ENCODE measurements around the gene PLD4.
"Not testable (repeated sequence)": the region's sequence is repeated elsewhere in the genome, so short reads cannot be mapped to it uniquely, and the experiment has no call there.

PLD4 gene

GRCh38 chr14:104950021-104950420 lies 25.3 kb downstream of the PLD4 start:
- ATAC-seq (replicated peaks): no peak
- H3K36me3 Mint-ChIP-seq (ENCODE audit: insufficient read depth): no peaks in the 10 kb centered on the region
- no peak overlapping the region for H3K4me3 Mint-ChIP-seq
- H3K4me1 Mint-ChIP-seq (ENCODE audit: low read depth in 2 of 2): no peaks in the 10 kb centered on the region
- peaks cover 19 to 22% of the 10 kb centered on the region in 2 donors for H3K27me3 Mint-ChIP-seq
- no peaks in the 10 kb centered on the region for H3K9me3 Mint-ChIP-seq
- DNase-seq: no peak
- no peak overlapping the region for H3K27ac Mint-ChIP-seq

GRCh38 chr14:104950701-104951100 lies 26.0 kb downstream of the PLD4 start:
- not testable (repeated sequence) for H3K9me3 Mint-ChIP-seq; H3K36me3 Mint-ChIP-seq (ENCODE audit: insufficient read depth); H3K4me1 Mint-ChIP-seq (ENCODE audit: low read depth in 2 of 2); ATAC-seq (replicated peaks); H3K27ac Mint-ChIP-seq; DNase-seq; H3K4me3 Mint-ChIP-seq
- peaks cover 20 to 29% of the 10 kb centered on the region in 2 donors for H3K27me3 Mint-ChIP-seq

- H3K27ac Mint-ChIP-seq; H3K4me3 Mint-ChIP-seq; H3K9me3 Mint-ChIP-seq; H3K36me3 Mint-ChIP-seq (ENCODE audit: insufficient read depth); DNase-seq; H3K4me1 Mint-ChIP-seq (ENCODE audit: low read depth in 2 of 2); ATAC-seq (replicated peaks): not testable (repeated sequence)
- peaks cover 28 to 42% of the 10 kb centered on the region in 2 donors for H3K27me3 Mint-ChIP-seq
Measured at GRCh38 chr14:104951863-104952657, 27.4 kb downstream of the PLD4 start.

- Mint-ChIP-seq H3K9me3 (no peaks in the 10 kb centered on the region), H3K27me3 (peaks cover 36 to 53% of the 10 kb centered on the region in 2 donors), H3K36me3 (ENCODE audit: insufficient read depth) (no peaks in the 10 kb centered on the region), H3K4me1 (ENCODE audit: low read depth in 2 of 2) (no peaks in the 10 kb centered on the region), H3K27ac (no peak overlapping the region), H3K4me3 (no peak overlapping the region)
- DNase-seq (no peak), ATAC-seq (replicated peaks) (no peak)
Measured at GRCh38 chr14:104953097-104953496, 28.4 kb downstream of the PLD4 start.

GRCh38 chr14:104953896-104954656 lies 29.4 kb downstream of the PLD4 start:
- no peaks in the 10 kb centered on the region for H3K4me1 Mint-ChIP-seq (ENCODE audit: low read depth in 2 of 2)
- no peak overlapping the region for H3K4me3 Mint-ChIP-seq
- no peak for DNase-seq
- H3K27ac Mint-ChIP-seq: no peak overlapping the region
- H3K36me3 Mint-ChIP-seq (ENCODE audit: insufficient read depth): no peaks in the 10 kb centered on the region
- no peaks in the 10 kb centered on the region for H3K9me3 Mint-ChIP-seq
- H3K27me3 Mint-ChIP-seq: peaks cover 41 to 62% of the 10 kb centered on the region in 2 donors
- no peak for ATAC-seq (replicated peaks)

- Mint-ChIP-seq H3K27me3 (peaks cover 41 to 62% of the 10 kb centered on the region in 2 donors), H3K36me3 (ENCODE audit: insufficient read depth) (no peaks in the 10 kb centered on the region), H3K27ac (no peak overlapping the region), H3K9me3 (no peaks in the 10 kb centered on the region), H3K4me3 (no peak overlapping the region), H3K4me1 (ENCODE audit: low read depth in 2 of 2) (no peaks in the 10 kb centered on the region)
- DNase-seq: no peak
- ATAC-seq (replicated peaks): no peak
Measured at GRCh38 chr14:104954746-104955395, 30.2 kb downstream of the PLD4 start.

GRCh38 chr14:104955396-104955770 lies 30.7 kb downstream of the PLD4 start:
- Mint-ChIP-seq H3K4me1 (ENCODE audit: low read depth in 2 of 2) (no peaks in the 10 kb centered on the region), H3K27me3 (peaks cover 44 to 67% of the 10 kb centered on the region in 2 donors), H3K9me3 (no peaks in the 10 kb centered on the region), H3K4me3 (no peak overlapping the region), H3K36me3 (ENCODE audit: insufficient read depth) (no peaks in the 10 kb centered on the region), H3K27ac (no peak overlapping the region)
- no peak for ATAC-seq (replicated peaks)
- no peak for DNase-seq

- ATAC-seq (replicated peaks): no peak
- Mint-ChIP-seq H3K4me1 (ENCODE audit: low read depth in 2 of 2) (no peaks in the 10 kb centered on the region), H3K27me3 (peaks cover 47 to 71% of the 10 kb centered on the region in 2 donors), H3K4me3 (no peak overlapping the region), H3K9me3 (no peaks in the 10 kb centered on the region), H3K27ac (no peak overlapping the region), H3K36me3 (ENCODE audit: insufficient read depth) (no peaks in the 10 kb centered on the region)
- DNase-seq: no peak
Measured at GRCh38 chr14:104956290-104956890, 31.7 kb downstream of the PLD4 start.

- Mint-ChIP-seq H3K4me3 (no peak overlapping the region), H3K4me1 (ENCODE audit: low read depth in 2 of 2) (no peaks in the 10 kb centered on the region), H3K27me3 (peaks cover 47 to 71% of the 10 kb centered on the region in 2 donors), H3K36me3 (ENCODE audit: insufficient read depth) (no peaks in the 10 kb centered on the region), H3K27ac (no peak overlapping the region), H3K9me3 (no peaks in the 10 kb centered on the region)
- DNase-seq (no peak), ATAC-seq (replicated peaks) (no peak)
Measured at GRCh38 chr14:104957146-104958113, 32.8 kb downstream of the PLD4 start.

GRCh38 chr14:104964546-104964945 lies 39.9 kb downstream of the PLD4 start:
- Mint-ChIP-seq H3K4me1 (ENCODE audit: low read depth in 2 of 2) (no peaks in the 10 kb centered on the region), H3K27me3 (peaks cover 24 to 48% of the 10 kb centered on the region in 2 donors), H3K4me3 (no peak overlapping the region), H3K27ac (no peak overlapping the region), H3K9me3 (no peaks in the 10 kb centered on the region), H3K36me3 (ENCODE audit: insufficient read depth) (no peaks in the 10 kb centered on the region)
- DNase-seq: no peak
- no peak for ATAC-seq (replicated peaks)

- Mint-ChIP-seq H3K4me3 (no peak overlapping the region), H3K4me1 (ENCODE audit: low read depth in 2 of 2) (no peaks in the 10 kb centered on the region), H3K36me3 (ENCODE audit: insufficient read depth) (no peaks in the 10 kb centered on the region), H3K27ac (no peak overlapping the region), H3K27me3 (peaks cover 18 to 42% of the 10 kb centered on the region in 2 donors), H3K9me3 (no peaks in the 10 kb centered on the region)
- no peak for DNase-seq
- no peak for ATAC-seq (replicated peaks)
Measured at GRCh38 chr14:104965561-104966231, 41.0 kb downstream of the PLD4 start.

- H3K4me1 Mint-ChIP-seq (ENCODE audit: low read depth in 2 of 2): no peaks in the 10 kb centered on the region
- peaks cover 18 to 42% of the 10 kb centered on the region in 2 donors for H3K27me3 Mint-ChIP-seq
- H3K36me3 Mint-ChIP-seq (ENCODE audit: insufficient read depth): no peaks in the 10 kb centered on the region
- ATAC-seq (replicated peaks) (no peak), DNase-seq (no peak)
- H3K27ac Mint-ChIP-seq: no peak overlapping the region
- no peaks in the 10 kb centered on the region for H3K9me3 Mint-ChIP-seq
- H3K4me3 Mint-ChIP-seq: no peak overlapping the region
Measured at GRCh38 chr14:104966261-104966865, 41.7 kb downstream of the PLD4 start.
